Measurements from ENCODE around the gene POLR1F. TPM values are rescaled to one million over a fixed set of nuclear protein-coding genes. Genes with fewer than 3 reads are reported as not detected.

POLR1F gene
- total RNA-seq, 1 experiment from 2014 or later: 19.8 TPM

- no TSS peak for BruUV-seq (replicated peaks)
- TF ChIP-seq EZH2phosphoT487 (IDR thresholded peaks at IDR 0.05; ENCODE audit: borderline replicate concordance, low read length): no peak
- TF ChIP-seq EZH2 (IDR thresholded peaks at IDR 0.05; ENCODE audit: low read length, unreplicated experiment): no peak
- TF ChIP-seq CTCF (conservative IDR thresholded peaks at IDR 0.05; ENCODE audit: low read depth, low read length): no peak
- peak; percentile 92 for ATAC-seq
- H2AFZ ChIP-seq (ENCODE audit: low read length): no peak overlapping the region
- no peaks in the 10 kb centered on the region for H3F3A ChIP-seq (ENCODE audit: low read length, unreplicated experiment)
- H4K20me1 ChIP-seq (ENCODE audit: low read length): no peaks in the 10 kb centered on the region
- no peak overlapping the region for H3K4me2 ChIP-seq (ENCODE audit: low read length)
- DNase-seq: peak; percentile 39
- H3K4me1 ChIP-seq (ENCODE audit: insufficient read depth, low read length): no peaks in the 10 kb centered on the region
- ChIA-PET CTCF (interaction anchor here (0.6 to 1.3 kb wide), 4 partner anchors 12 to 927 kb away, joined by 3 to 7 read pairs (median 6); partner anchors contain the start of gene POLR1F), POLR2A (ENCODE audit: unreplicated experiment) (no interaction called here)
- H3K27ac ChIP-seq (ENCODE audit: low read length): no peak overlapping the region
- no peaks in the 10 kb centered on the region for H3K9me2 ChIP-seq (replicated peaks; ENCODE audit: low read length)
- H3K4me3 ChIP-seq (ENCODE audit: low read length): no peak overlapping the region
- H3K36me3 ChIP-seq (ENCODE audit: low read depth, low read length): no peaks in the 10 kb centered on the region
- H3K27me3 ChIP-seq (ENCODE audit: low read length): no peaks in the 10 kb centered on the region
- H3K79me2 ChIP-seq (ENCODE audit: low read length): no peaks in the 10 kb centered on the region
- no peaks in the 10 kb centered on the region for H3K9me3 ChIP-seq (ENCODE audit: low read length)
- no peak overlapping the region for H3K9ac ChIP-seq (ENCODE audit: low read length)
- intact Hi-C loops (cut with micrococcal nuclease): loop anchor here (1.0 to 5.0 kb wide), 2 partner anchors 19 to 927 kb away; no protein-coding TSS in a partner anchor
These were observed 16.9 kb upstream of the POLR1F start for GRCh38 chr7:19725770-19726169.

- no peak for TF ChIP-seq EZH2 (IDR thresholded peaks at IDR 0.05; ENCODE audit: low read length, unreplicated experiment)
- BruUV-seq (replicated peaks): no TSS peak
- intact Hi-C loops (cut with micrococcal nuclease): loop anchor here (10.0 kb wide), 2 partner anchors 799 to 1119 kb away; no protein-coding TSS in a partner anchor
- H3K36me3 ChIP-seq (ENCODE audit: low read depth, low read length): no peaks in the 10 kb centered on the region
- no peaks in the 10 kb centered on the region for H3K79me2 ChIP-seq (ENCODE audit: low read length)
- ChIA-PET POLR2A (ENCODE audit: unreplicated experiment) (no interaction called here), CTCF (interaction anchor here (0.6 kb wide), 1 partner anchor 937 kb away, joined by 3 read pairs; no protein-coding TSS in a partner anchor)
- H3K27me3 ChIP-seq (ENCODE audit: low read length): no peaks in the 10 kb centered on the region
- no peaks in the 10 kb centered on the region for H4K20me1 ChIP-seq (ENCODE audit: low read length)
- no peaks in the 10 kb centered on the region for H3F3A ChIP-seq (ENCODE audit: low read length, unreplicated experiment)
- no peaks in the 10 kb centered on the region for H3K4me1 ChIP-seq (ENCODE audit: insufficient read depth, low read length)
- ATAC-seq (no peak), DNase-seq (no peak)
- H3K4me3 ChIP-seq (ENCODE audit: low read length): no peak overlapping the region
- no peak overlapping the region for H3K27ac ChIP-seq (ENCODE audit: low read length)
- no peak overlapping the region for H3K4me2 ChIP-seq (ENCODE audit: low read length)
- H3K9me3 ChIP-seq (ENCODE audit: low read length): no peaks in the 10 kb centered on the region
- H2AFZ ChIP-seq (ENCODE audit: low read length): no peak overlapping the region
- no peaks in the 10 kb centered on the region for H3K9me2 ChIP-seq (replicated peaks; ENCODE audit: low read length)
- H3K9ac ChIP-seq (ENCODE audit: low read length): no peak overlapping the region
These were observed 6.7 kb upstream of the POLR1F start for GRCh38 chr7:19715499-19715898.

GRCh38 chr7:19713676-19714075 lies 4.8 kb upstream of the POLR1F start:
- no peaks in the 10 kb centered on the region for H3K9me2 ChIP-seq (replicated peaks; ENCODE audit: low read length)
- H3K4me3 ChIP-seq (ENCODE audit: low read length): no peak overlapping the region
- no TSS peak for BruUV-seq (replicated peaks)
- peak overlapping the region; percentile 16 for H3K4me2 ChIP-seq (ENCODE audit: low read length)
- intact Hi-C loops (cut with micrococcal nuclease): loop anchor here (1.0 to 10.0 kb wide), 9 partner anchors 33 to 1121 kb away; no protein-coding TSS in a partner anchor
- peaks cover 2% of the 10 kb centered on the region for H3K79me2 ChIP-seq (ENCODE audit: low read length)
- ChIA-PET CTCF (interaction anchor here (0.5 to 2.5 kb wide), 19 partner anchors 12 to 1713 kb away, joined by 3 to 75 read pairs (median 5); partner anchors contain the start of gene ITGB8), POLR2A (ENCODE audit: unreplicated experiment) (interaction anchor here (0.6 kb wide), 3 partner anchors 9 to 808 kb away, joined by 3 to 4 read pairs (median 3); no protein-coding TSS in a partner anchor)
- no peaks in the 10 kb centered on the region for H3K36me3 ChIP-seq (ENCODE audit: low read depth, low read length)
- no peaks in the 10 kb centered on the region for H3K27me3 ChIP-seq (ENCODE audit: low read length)
- H3K27ac ChIP-seq (ENCODE audit: low read length): no peak overlapping the region
- DNase-seq (peak; percentile 82), ATAC-seq (0 out of 2 replicates have a peak, but pooled peaks have one; percentile 31)
- peaks cover 5% of the 10 kb centered on the region; the same call in 1 of the 2 replicates for H3K4me1 ChIP-seq (ENCODE audit: insufficient read depth, low read length)
- no peak overlapping the region for H3K9ac ChIP-seq (ENCODE audit: low read length)
- H4K20me1 ChIP-seq (ENCODE audit: low read length): no peaks in the 10 kb centered on the region
- TF ChIP-seq EZH2 (IDR thresholded peaks at IDR 0.05; ENCODE audit: low read length, unreplicated experiment) (no peak), CTCF (conservative IDR thresholded peaks at IDR 0.05; ENCODE audit: low read depth, low read length) (peak; percentile 78), EZH2phosphoT487 (IDR thresholded peaks at IDR 0.05; ENCODE audit: borderline replicate concordance, low read length) (no peak)
- no peaks in the 10 kb centered on the region for H3F3A ChIP-seq (ENCODE audit: low read length, unreplicated experiment)
- no peaks in the 10 kb centered on the region for H3K9me3 ChIP-seq (ENCODE audit: low read length)
- H2AFZ ChIP-seq (ENCODE audit: low read length): no peak overlapping the region
